Measurements from ENCODE around the gene GAL.
A peak's percentile ranks its signal among the peaks of the same experiment; 100 is the strongest.

DNA sequence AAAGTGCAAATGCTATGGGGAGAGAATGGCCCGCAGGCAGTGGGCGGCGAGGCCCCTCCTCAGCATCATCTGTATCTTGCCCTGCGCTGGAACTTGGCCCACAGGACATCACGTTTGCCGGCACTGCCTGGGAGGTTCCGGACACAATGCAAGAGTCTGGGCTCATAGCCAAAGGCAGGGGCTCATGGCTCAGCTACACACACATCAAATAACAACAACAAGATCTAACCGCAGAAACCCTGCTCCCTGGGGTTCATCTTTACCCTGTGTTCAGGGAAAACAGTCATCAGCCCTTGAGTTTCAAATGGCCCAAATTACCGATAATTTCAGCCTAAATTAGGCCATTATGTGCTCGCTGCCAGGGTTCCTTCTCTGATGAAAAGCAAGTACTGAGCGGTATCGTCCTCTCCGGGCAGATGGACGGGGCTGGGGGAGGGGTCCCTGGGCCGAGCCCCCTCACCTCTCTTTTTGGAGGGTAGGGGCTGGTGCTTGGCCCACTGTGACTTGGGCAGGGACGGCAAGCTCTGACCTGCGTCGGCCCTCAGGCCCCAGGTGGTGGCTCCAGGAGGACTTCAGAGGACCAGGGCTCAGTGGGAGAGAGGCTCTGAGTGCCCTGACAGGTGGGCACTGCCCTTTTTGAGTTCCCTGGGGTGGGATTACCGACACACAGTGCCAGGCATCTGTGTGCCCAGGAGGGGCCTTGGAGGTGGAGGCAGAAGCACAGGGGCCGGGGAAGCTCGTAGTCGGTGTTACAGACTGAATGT is 25.0 kb upstream of the GAL start:
- TF ChIP-seq GATA3 (IDR thresholded peaks at IDR 0.05; ENCODE audit: low read depth, low read length) (no peak), GATA2 (IDR thresholded peaks at IDR 0.05; ENCODE audit: low read depth, low read length) (peak; percentile 54)

Data from SH-SY5Y (cell line).